GM18517 (cell line): ENCODE results near the gene PCSK7.
A peak's percentile ranks its signal among the peaks of the same experiment; 100 is the strongest.

ENCODE experiments used
- ATAC-seq: cut with Tn5 transposase; IDR thresholded peaks from one replicate; pipeline ENCODE4 v1.9.1; 2021; ENCODE audit warnings: mild to moderate bottlenecking, moderate library complexity; ENCODE audit not compliant: unreplicated experiment

Gene PCSK7

GRCh38 chr11:117170210-117170609, 61.7 kb downstream of the PCSK7 start:
- ATAC-seq: no peak

DNA sequence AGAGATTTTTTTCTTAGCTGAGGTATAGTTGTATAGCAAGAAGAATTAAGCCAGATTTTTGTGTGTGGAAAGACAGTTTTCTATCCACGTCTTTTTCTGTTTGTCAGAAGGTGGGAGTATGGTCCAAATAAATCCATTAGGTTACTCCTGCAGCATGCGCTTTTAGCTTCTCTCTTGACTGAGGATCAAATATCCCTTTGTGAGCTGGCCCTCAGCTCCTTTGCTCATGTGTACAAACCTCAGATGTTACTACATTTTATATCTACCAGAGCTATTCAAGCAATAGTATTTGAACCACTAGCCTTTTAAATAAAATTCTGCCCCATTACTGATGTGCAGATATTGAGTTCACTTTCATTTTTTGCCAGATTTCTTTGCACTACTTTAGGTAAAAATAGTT, 62.1 kb downstream of the PCSK7 start:
- no peak for ATAC-seq

DNA sequence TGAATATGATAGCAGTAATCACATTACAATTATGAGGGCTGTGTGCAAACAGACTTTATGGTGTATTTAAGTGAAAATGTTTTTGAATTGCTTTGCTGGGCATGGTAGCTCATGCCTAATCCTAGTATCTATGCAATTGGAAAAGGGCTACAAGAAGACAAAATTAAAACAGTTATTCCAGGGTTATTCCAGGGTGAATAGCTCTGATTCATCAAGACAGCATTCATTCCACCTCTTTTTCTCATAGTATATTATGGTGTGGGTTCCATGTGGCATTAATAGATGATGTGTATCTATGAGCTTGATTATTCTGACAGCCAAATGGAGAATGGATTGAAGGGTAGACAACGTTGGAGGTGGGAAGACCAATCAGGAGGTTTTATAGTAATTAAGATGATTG, 65.4 kb downstream of the PCSK7 start:
- no peak for ATAC-seq

GRCh38 chr11:117160826-117161225, 71.0 kb downstream of the PCSK7 start:
- ATAC-seq: peak; percentile 53

GRCh38 chr11:117159892-117160291, 72.0 kb downstream of the PCSK7 start:
- ATAC-seq: no peak

DNA sequence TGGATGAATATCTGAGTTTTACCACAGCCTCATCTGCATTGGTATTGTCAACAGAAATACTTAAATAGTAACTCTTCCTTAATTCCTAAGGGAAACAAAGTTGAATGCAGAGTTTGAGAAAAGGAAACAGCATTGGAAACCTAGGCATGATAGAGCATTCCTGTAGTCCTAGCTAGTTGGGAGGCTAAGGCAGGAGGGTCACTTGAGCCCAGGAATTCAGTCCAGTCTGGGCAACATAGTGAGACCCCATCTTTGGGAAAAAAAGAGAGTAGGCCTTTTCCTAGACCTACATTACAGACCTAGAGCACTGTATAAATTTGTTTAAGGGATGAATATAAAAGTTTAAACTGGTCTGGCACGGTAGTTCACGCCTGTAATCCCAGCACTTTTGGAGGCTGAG, 74.4 kb downstream of the PCSK7 start:
- ATAC-seq: no peak

- ATAC-seq: no peak
These were observed 77.4 kb downstream of the PCSK7 start for GRCh38 chr11:117154468-117154867.
